Neural progenitor cell (in vitro differentiated cells): Measurements from ENCODE around the gene NR2F6.

Source experiments
- EZH2 ChIP-seq: fragments of 200-600 bp; sonication (generic); IDR thresholded peaks from 2 replicates; pipeline ENCODE4 v1.6.1; 2017; ENCODE audit warnings: antibody characterized with exemption, mild to moderate bottlenecking, moderate library complexity
- EZH2phosphoT487 ChIP-seq: fragments of 200-600 bp; sonication (generic); IDR thresholded peaks from 2 replicates; pipeline ENCODE4 v1.6.1; 2017; ENCODE audit warnings: antibody characterized with exemption

DNA sequence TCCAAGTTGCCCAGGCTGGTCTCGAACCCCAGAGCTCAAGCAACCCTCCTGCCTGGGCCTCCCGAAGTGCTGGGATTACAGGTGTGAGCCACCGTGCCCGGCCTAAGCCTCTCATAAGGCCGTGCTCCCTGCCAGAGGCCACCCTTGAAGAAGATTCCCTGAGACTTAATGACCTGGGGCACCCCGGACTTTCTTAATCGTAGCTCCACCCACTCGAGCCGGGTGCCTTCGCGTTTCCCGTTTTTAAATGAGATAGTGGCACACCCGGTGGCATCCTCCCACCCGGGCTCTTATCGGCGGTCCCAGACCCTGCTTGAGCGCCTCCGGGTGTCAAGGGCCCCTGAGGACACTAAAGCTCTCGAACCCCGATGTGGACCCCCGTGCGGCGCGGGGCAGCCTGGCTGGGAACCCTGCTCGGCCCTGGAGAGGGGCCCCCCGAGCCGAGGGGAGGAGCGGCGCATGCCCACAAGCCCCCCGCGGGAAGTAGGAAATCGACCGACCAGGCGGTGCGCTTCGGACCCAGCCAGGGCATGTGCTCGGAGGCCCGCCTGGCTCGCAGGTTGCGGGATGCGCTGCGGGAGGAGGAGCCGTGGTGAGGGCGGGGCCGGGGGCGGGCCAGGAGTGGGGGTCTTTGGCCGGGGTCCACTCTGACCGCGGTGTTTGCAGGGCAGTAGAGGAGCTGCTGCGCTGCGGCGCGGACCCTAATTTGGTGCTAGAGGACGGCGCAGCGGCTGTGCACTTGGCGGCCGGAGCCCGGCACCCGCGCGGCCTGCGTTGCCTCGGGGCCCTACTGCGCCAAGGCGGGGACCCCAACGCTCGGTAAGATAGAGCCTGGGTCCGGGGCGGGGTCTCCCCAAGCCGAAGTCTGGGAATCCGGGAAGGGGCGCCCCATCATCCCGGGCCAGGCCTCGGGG lies 35.9 kb upstream of the NR2F6 start, which contains the start of gene ANKLE1:
- TF ChIP-seq EZH2 = peak; percentile 45
- TF ChIP-seq EZH2phosphoT487 = no peak
